Activated T-helper 17 cell treated with anti-CD3 and anti-CD28 coated beads, Interleukin-2, amount 50 U/mL, for 72 hours (primary cell): Measurements from ENCODE around the gene AQP11. TPM values are rescaled to one million over a fixed set of nuclear protein-coding genes. Genes with fewer than 3 reads are reported as not detected.
"Not testable (repeated sequence)": the region's sequence is repeated elsewhere in the genome, so short reads cannot be mapped to it uniquely, and the experiment has no call there.

ENCODE experiments used
- ATAC-seq: fragments of 150-1000 bp; cut with Tn5 transposase; replicated peaks from 2 replicates; pipeline ENCODE4 v1.10.0; 2021; ENCODE audit warnings: mild to moderate bottlenecking, moderate library complexity
- H3K27ac Mint-ChIP-seq: one replicate; pipeline ENCODE4 v1.8.0; 2022; ENCODE audit warnings: mixed read lengths
- H3K27me3 Mint-ChIP-seq: one replicate; pipeline ENCODE4 v1.8.0; 2022; ENCODE audit warnings: mixed read lengths
- H3K36me3 Mint-ChIP-seq: one replicate; pipeline ENCODE4 v1.8.0; 2022; ENCODE audit warnings: low read depth, mild to moderate bottlenecking, mixed read lengths
- H3K4me1 Mint-ChIP-seq: one replicate; pipeline ENCODE4 v1.8.0; 2022; ENCODE audit warnings: mixed read lengths
- H3K4me3 Mint-ChIP-seq: one replicate; pipeline ENCODE4 v1.8.0; 2022; ENCODE audit warnings: mild to moderate bottlenecking, mixed read lengths
- H3K9me3 Mint-ChIP-seq: one replicate; pipeline ENCODE4 v1.8.0; 2022; ENCODE audit warnings: mixed read lengths
- total RNA-seq, 2 donors: library from RNA; stranded (reverse); gene quantifications; one replicate each; pipeline ENCODE4 v1.2.3, GENCODE V29; 2022

AQP11 gene
- total RNA-seq, result under 1 TPM; 0.48 to 0.98 TPM

GRCh38 chr11:77589521-77590193 lies at the start of gene AQP11:
TSS of gene AQP11 (plus strand) at chr11:77589953. CDS start at chr11:77589993, 40 bp downstream.
- peaks cover 17% of the 10 kb centered on the region for H3K27me3 Mint-ChIP-seq
- peak within 1 kb of the TSS; percentile 26 for H3K27ac Mint-ChIP-seq
- peaks cover 9% of the 10 kb centered on the region for H3K4me1 Mint-ChIP-seq
- H3K4me3 Mint-ChIP-seq, result peak within 1 kb of the TSS; percentile 87
- H3K9me3 Mint-ChIP-seq, result no peaks in the 10 kb centered on the region
- H3K36me3 Mint-ChIP-seq, result no peaks in the 10 kb centered on the region
- ATAC-seq, result peak; percentile 87

- ATAC-seq, result no peak
- Mint-ChIP-seq H3K36me3 (no peaks in the 10 kb centered on the region), H3K4me1 (no peaks in the 10 kb centered on the region), H3K9me3 (no peaks in the 10 kb centered on the region), H3K4me3 (no peak overlapping the region), H3K27ac (no peak overlapping the region), H3K27me3 (no peaks in the 10 kb centered on the region)
Observed at GRCh38 chr11:77542296-77542695, 47.5 kb upstream of the AQP11 start.

- Mint-ChIP-seq H3K27ac (no peak overlapping the region), H3K9me3 (no peaks in the 10 kb centered on the region), H3K4me3 (no peak overlapping the region), H3K27me3 (no peaks in the 10 kb centered on the region), H3K36me3 (no peaks in the 10 kb centered on the region), H3K4me1 (peaks cover 5% of the 10 kb centered on the region)
- no peak for ATAC-seq
Observed at GRCh38 chr11:77547047-77547836, 42.5 kb upstream of the AQP11 start.

GRCh38 chr11:77547863-77548551 lies 41.7 kb upstream of the AQP11 start:
- Mint-ChIP-seq H3K9me3 (no peaks in the 10 kb centered on the region), H3K27ac (no peak overlapping the region), H3K4me3 (no peak overlapping the region), H3K27me3 (no peaks in the 10 kb centered on the region), H3K4me1 (peaks cover 5% of the 10 kb centered on the region), H3K36me3 (no peaks in the 10 kb centered on the region)
- no peak for ATAC-seq

GRCh38 chr11:77548552-77549445 lies 41.0 kb upstream of the AQP11 start:
- Mint-ChIP-seq H3K27me3 (no peaks in the 10 kb centered on the region), H3K4me3 (no peak overlapping the region), H3K36me3 (no peaks in the 10 kb centered on the region), H3K4me1 (peaks cover 5% of the 10 kb centered on the region), H3K9me3 (no peaks in the 10 kb centered on the region), H3K27ac (peak overlapping the region; percentile 14)
- no peak for ATAC-seq

GRCh38 chr11:77551426-77551825 lies 38.3 kb upstream of the AQP11 start:
- H3K27ac Mint-ChIP-seq, H3K9me3 Mint-ChIP-seq, ATAC-seq, H3K36me3 Mint-ChIP-seq, H3K27me3 Mint-ChIP-seq, H3K4me3 Mint-ChIP-seq, H3K4me1 Mint-ChIP-seq: not testable (repeated sequence)

GRCh38 chr11:77557553-77557952 lies 32.2 kb upstream of the AQP11 start:
- Mint-ChIP-seq H3K36me3 (no peaks in the 10 kb centered on the region), H3K9me3 (peaks cover 2% of the 10 kb centered on the region), H3K4me3 (no peak overlapping the region), H3K4me1 (no peaks in the 10 kb centered on the region), H3K27ac (no peak overlapping the region), H3K27me3 (no peaks in the 10 kb centered on the region)
- ATAC-seq, result no peak

- no peak for ATAC-seq
- H3K27me3 Mint-ChIP-seq, result no peaks in the 10 kb centered on the region
Observed at GRCh38 chr11:77558380-77558779, 31.4 kb upstream of the AQP11 start.

GRCh38 chr11:77559686-77560401 lies 29.9 kb upstream of the AQP11 start:
- Mint-ChIP-seq H3K36me3 (no peaks in the 10 kb centered on the region), H3K4me3 (no peak overlapping the region), H3K4me1 (no peaks in the 10 kb centered on the region), H3K27me3 (peaks cover under 1% of the 10 kb centered on the region), H3K27ac (no peak overlapping the region), H3K9me3 (peaks cover 3% of the 10 kb centered on the region)
- peak; percentile 31 for ATAC-seq

More at GRCh38 chr11:77558380-77558779, 31.4 kb upstream of the AQP11 start:
- Mint-ChIP-seq H3K4me1 (no peaks in the 10 kb centered on the region), H3K36me3 (no peaks in the 10 kb centered on the region), H3K9me3 (peaks cover 3% of the 10 kb centered on the region), H3K27ac (no peak overlapping the region), H3K4me3 (no peak overlapping the region)

- H3K27me3 Mint-ChIP-seq, result peaks cover 4% of the 10 kb centered on the region
- H3K9me3 Mint-ChIP-seq, result peaks cover 8% of the 10 kb centered on the region
- H3K27ac Mint-ChIP-seq, result no peak overlapping the region
- ATAC-seq, result no peak
- no peaks in the 10 kb centered on the region for H3K4me1 Mint-ChIP-seq
- no peak overlapping the region for H3K4me3 Mint-ChIP-seq
- H3K36me3 Mint-ChIP-seq, result no peaks in the 10 kb centered on the region
Observed at GRCh38 chr11:77560605-77561004, 29.1 kb upstream of the AQP11 start.

- peaks cover 4% of the 10 kb centered on the region for H3K27me3 Mint-ChIP-seq
- no peak for ATAC-seq
Observed at GRCh38 chr11:77561257-77561656, 28.5 kb upstream of the AQP11 start.

GRCh38 chr11:77568306-77568705 lies 21.4 kb upstream of the AQP11 start:
- H3K36me3 Mint-ChIP-seq, result no peaks in the 10 kb centered on the region
- peaks cover 4% of the 10 kb centered on the region for H3K9me3 Mint-ChIP-seq
- ATAC-seq, result no peak
- H3K27ac Mint-ChIP-seq, result no peak overlapping the region
- no peak overlapping the region for H3K4me3 Mint-ChIP-seq
- peaks cover 21% of the 10 kb centered on the region for H3K27me3 Mint-ChIP-seq
- H3K4me1 Mint-ChIP-seq, result no peaks in the 10 kb centered on the region

More at GRCh38 chr11:77561257-77561656, 28.5 kb upstream of the AQP11 start:
- H3K4me3 Mint-ChIP-seq, result no peak overlapping the region
- H3K27ac Mint-ChIP-seq, result no peak overlapping the region
- H3K36me3 Mint-ChIP-seq, result no peaks in the 10 kb centered on the region
- H3K4me1 Mint-ChIP-seq, result no peaks in the 10 kb centered on the region
- peaks cover 8% of the 10 kb centered on the region for H3K9me3 Mint-ChIP-seq

- peaks cover 4% of the 10 kb centered on the region for H3K9me3 Mint-ChIP-seq
- no peak for ATAC-seq
- no peak overlapping the region for H3K4me3 Mint-ChIP-seq
- H3K4me1 Mint-ChIP-seq, result no peaks in the 10 kb centered on the region
- no peak overlapping the region for H3K27ac Mint-ChIP-seq
- H3K27me3 Mint-ChIP-seq, result peaks cover 21% of the 10 kb centered on the region
- H3K36me3 Mint-ChIP-seq, result no peaks in the 10 kb centered on the region
Observed at GRCh38 chr11:77568916-77569675, 20.7 kb upstream of the AQP11 start.
